IMR-90 (cell line): ENCODE data around the gene TTYH3. TPM values are rescaled to one million over a fixed set of nuclear protein-coding genes. Genes with fewer than 3 reads are reported as not detected.

Experiments used
- ATAC-seq: fragments of 200-7000 bp; cut with Tn5 transposase; 2 replicates; pipeline ENCODE4 v1.9.1; 2020; ENCODE audit warnings: low read depth, mild to moderate bottlenecking, moderate library complexity
- BruUV-seq: library from RNA; stranded (reverse); fragments of 400-500 nt; replicated peaks from 2 replicates; lab custom pipeline; 2021; lab: Mats Ljungman, UMichigan
- CTCF ChIA-PET: fragments of 300-600 bp; formaldehyde crosslinking; extraction: SDS; loops from one replicate; lab custom pipeline; 2021; ENCODE audit warnings: antibody characterized with exemption; lab: Yijun Ruan, JAX
- POLR2A ChIA-PET: fragments of 300-600 bp; sonication (Branson Sonifier 250); formaldehyde crosslinking; loops from one replicate; lab custom pipeline; 2022; ENCODE audit warnings: antibody characterized with exemption; ENCODE audit not compliant: unreplicated experiment; lab: Charles Lee
- DNase-seq: peaks from one replicate; pipeline ENCODE4 v3.0.0; 2013
- H2AFZ ChIP-seq: replicated peaks from 2 replicates; pipeline ENCODE3; 2013; ENCODE audit warnings: low read length, mild to moderate bottlenecking; ENCODE audit not compliant: poor library complexity
- H2AK5ac ChIP-seq: 2 replicates; pipeline ENCODE4 v1.6.1; 2013; ENCODE audit warnings: low read depth, low read length, inconsistent platforms
- H2AK9ac ChIP-seq: replicated peaks from 2 replicates; pipeline ENCODE3; 2013; ENCODE audit warnings: mild to moderate bottlenecking, low read depth, low read length, moderate library complexity; ENCODE audit not compliant: poor library complexity
- H2BK120ac ChIP-seq: 2 replicates; pipeline ENCODE4 v1.6.1; 2013; ENCODE audit warnings: low read depth, low read length, inconsistent platforms
- H2BK15ac ChIP-seq: 3 replicates; pipeline ENCODE4 v1.6.1; 2013; ENCODE audit warnings: low read depth, low read length, inconsistent platforms
- H2BK20ac ChIP-seq: 2 replicates; pipeline ENCODE4 v1.6.1; 2013; ENCODE audit warnings: low read depth, mild to moderate bottlenecking, inconsistent platforms, low read length, moderate library complexity
- H2BK5ac ChIP-seq: 2 replicates; pipeline ENCODE4 v1.6.1; 2013; ENCODE audit warnings: mild to moderate bottlenecking, low read depth, low read length, inconsistent platforms; ENCODE audit not compliant: poor library complexity, severe bottlenecking
- H3K14ac ChIP-seq: replicated peaks from 2 replicates; pipeline ENCODE4 v1.6.1; 2013; ENCODE audit warnings: low read depth, low read length, inconsistent platforms
- H3K18ac ChIP-seq: 2 replicates; pipeline ENCODE4 v1.6.1; 2013; ENCODE audit warnings: low read depth, low read length, control low read depth
- H3K23ac ChIP-seq: 2 replicates; pipeline ENCODE4 v1.6.1; 2013; ENCODE audit warnings: low read depth, low read length, inconsistent platforms
- H3K27ac ChIP-seq: 2 replicates; pipeline ENCODE4 v1.5.1; 2013; ENCODE audit warnings: mild to moderate bottlenecking, control low read depth, low read length; ENCODE audit not compliant: insufficient read depth
- H3K27me3 ChIP-seq: 2 replicates; pipeline ENCODE4 v1.6.1; 2013; ENCODE audit warnings: low read length; ENCODE audit not compliant: control insufficient read depth, insufficient read depth
- H3K36me3 ChIP-seq: 2 replicates; pipeline ENCODE4 v1.6.1; 2013; ENCODE audit warnings: low read length, mixed read lengths; ENCODE audit not compliant: control insufficient read depth, insufficient read depth
- H3K4ac ChIP-seq: 2 replicates; pipeline ENCODE4 v1.6.1; 2013; ENCODE audit warnings: low read depth, low read length, inconsistent platforms
- H3K4me1 ChIP-seq: 2 replicates; pipeline ENCODE4 v1.6.1; 2013; ENCODE audit warnings: low read length, mixed read lengths; ENCODE audit not compliant: control insufficient read depth, insufficient read depth
- H3K4me2 ChIP-seq: 2 replicates; pipeline ENCODE4 v1.6.1; 2013; ENCODE audit warnings: low read depth, mild to moderate bottlenecking, control low read depth, low read length, moderate library complexity
- H3K4me3 ChIP-seq: 2 replicates; pipeline ENCODE4 v1.5.1; 2013; ENCODE audit warnings: low read depth, mild to moderate bottlenecking, control low read depth, low read length, moderate library complexity; ENCODE audit not compliant: insufficient read depth
- H3K56ac ChIP-seq: 2 replicates; pipeline ENCODE4 v1.6.1; 2013; ENCODE audit warnings: low read length, inconsistent platforms; ENCODE audit not compliant: insufficient read depth; ENCODE audit errors: extremely low read depth
- H3K79me1 ChIP-seq, 2 experiments: 2 replicates each; pipeline ENCODE4 v1.6.1; 2013; ENCODE audit warnings: low read length in 2 of 2, inconsistent platforms in 1 of 2, low read depth in 1 of 2
- H3K9ac ChIP-seq: 2 replicates; pipeline ENCODE4 v1.6.1; 2013; ENCODE audit warnings: low read depth, low read length, control low read depth
- H3K9me1 ChIP-seq: 2 replicates; pipeline ENCODE4 v1.6.1; 2013; ENCODE audit warnings: low read length, inconsistent platforms; ENCODE audit not compliant: insufficient read depth
- H3K9me3 ChIP-seq: 2 replicates; pipeline ENCODE4 v1.6.1; 2013; ENCODE audit warnings: low read length; ENCODE audit not compliant: control insufficient read depth, insufficient read depth
- H4K20me1 ChIP-seq: 2 replicates; pipeline ENCODE4 v1.6.1; 2013; ENCODE audit warnings: low read length, inconsistent platforms; ENCODE audit not compliant: insufficient read depth
- H4K5ac ChIP-seq: 2 replicates; pipeline ENCODE4 v1.6.1; 2013; ENCODE audit warnings: mild to moderate bottlenecking, low read depth, low read length, control low read depth
- H4K8ac ChIP-seq, 2 experiments: 2 replicates each; pipeline ENCODE4 v1.6.1; 2013; ENCODE audit warnings: low read depth in 2 of 2, low read length in 2 of 2, control low read depth in 1 of 2, inconsistent platforms in 1 of 2
- H4K91ac ChIP-seq: 2 replicates; pipeline ENCODE4 v1.6.1; 2013; ENCODE audit warnings: low read depth, low read length, inconsistent platforms; ENCODE audit not compliant: insufficient read depth
- BHLHE40 ChIP-seq: fragments of 150-350 bp; IDR thresholded peaks from 2 replicates; pipeline ENCODE4 v1.6.1; 2016; ENCODE audit warnings: mild to moderate bottlenecking, low read depth, low read length
- CEBPB ChIP-seq: IDR thresholded peaks from 2 replicates; pipeline ENCODE4 v1.6.1; 2012; ENCODE audit warnings: low read depth, low read length, improper control_type of control experiment
- CHD1 ChIP-seq: IDR thresholded peaks from 2 replicates; pipeline ENCODE4 v1.6.1; 2012; ENCODE audit warnings: low read depth, low read length, improper control_type of control experiment
- CTCF ChIP-seq: conservative IDR thresholded peaks from 2 replicates; pipeline ENCODE4 v1.5.1; 2012; ENCODE audit warnings: mild to moderate bottlenecking, low read depth, low read length, improper control_type of control experiment
- ELK1 ChIP-seq: fragments of 150-350 bp; IDR thresholded peaks from 2 replicates; pipeline ENCODE4 v1.6.1; 2016; ENCODE audit warnings: low read depth, mild to moderate bottlenecking, low read length, moderate library complexity, borderline replicate concordance
- FOS ChIP-seq: fragments of 150-350 bp; IDR thresholded peaks from 2 replicates; pipeline ENCODE4 v1.6.1; 2016; ENCODE audit warnings: low read depth, low read length
- MAFK ChIP-seq: IDR thresholded peaks from 2 replicates; pipeline ENCODE4 v1.6.1; 2012; ENCODE audit warnings: low read depth, low read length, improper control_type of control experiment
- MAZ ChIP-seq: IDR thresholded peaks from 2 replicates; pipeline ENCODE4 v1.6.1; 2012; ENCODE audit warnings: low read depth, mild to moderate bottlenecking, low read length, improper control_type of control experiment, moderate library complexity, borderline replicate concordance
- NFE2L2 ChIP-seq: fragments of 150-350 bp; IDR thresholded peaks from 2 replicates; pipeline ENCODE4 v1.6.1; 2016; ENCODE audit warnings: low read depth, mild to moderate bottlenecking, low read length
- RAD21 ChIP-seq: IDR thresholded peaks from 2 replicates; pipeline ENCODE4 v1.6.1; 2012; ENCODE audit warnings: low read length, improper control_type of control experiment
- RCOR1 ChIP-seq: IDR thresholded peaks from 2 replicates; pipeline ENCODE4 v1.6.1; 2012; ENCODE audit warnings: mild to moderate bottlenecking, low read length, improper control_type of control experiment; ENCODE audit not compliant: insufficient replicate concordance
- SMC3 ChIP-seq: fragments of 150-350 bp; IDR thresholded peaks from 2 replicates; pipeline ENCODE4 v1.6.1; 2016; ENCODE audit warnings: low read depth, mild to moderate bottlenecking, antibody characterized with exemption, low read length, moderate library complexity
- WGBS, 2 experiments: methylation state at CpG; one replicate each; pipeline versions ENCODE4 v1.1.5 to v1.1.7; 2013; ENCODE audit warnings: missing lambda C conversion rate in 2 of 2; ENCODE audit not compliant: insufficient read length in 1 of 2; ENCODE audit errors: extremely low coverage in 2 of 2; 5-methylcytosine and 5-hydroxymethylcytosine counted together
- dilution Hi-C: fragments of 300-500 bp; cut with HindIII; formaldehyde crosslinking; loops from one replicate; pipeline ENCODE4 v1.14.3; 2018; ENCODE audit warnings: low sequenced_read_pairs; ENCODE audit not compliant: unreplicated experiment
- in situ Hi-C: fragments of 300-500 bp; cut with MboI; formaldehyde crosslinking; loops from 3 replicates; pipeline ENCODE4 v1.14.3; 2019; ENCODE audit warnings: low sequenced_read_pairs, inconsistent platforms, mixed read lengths
- intact Hi-C: fragments of 100-400 bp; cut with micrococcal nuclease; formaldehyde crosslinking; loops from 2 replicates; pipeline ENCODE4 v1.10.0; 2022
- polyA plus RNA-seq, 3 experiments: library from polyadenylated mRNA; depleted of rRNA; stranded (reverse); fragments of >200 nt; gene quantifications; 2 replicates each; pipeline ENCODE4 v1.2.3, GENCODE V29; 2012; ENCODE audit warnings: low replicate concordance in 1 of 3
- total RNA-seq: library from RNA; depleted of rRNA; stranded (reverse); fragments of >200 nt; gene quantifications from 2 replicates; pipeline ENCODE4 v1.2.3, GENCODE V29; 2012

Gene TTYH3
- total and polyA plus RNA-seq, 2 of the 4 experiments (the other 2 are of a cell fraction): 5.6 to 82.6 TPM

GRCh38 chr7:2641406-2642393 is 9.9 kb downstream of the TTYH3 start:
- H2BK5ac ChIP-seq: peak overlapping the region; percentile 81
- H4K91ac ChIP-seq: peak overlapping the region; percentile 15; the same call in 1 of the 2 replicates
- no peak overlapping the region for H3K23ac ChIP-seq
- 12% methylated on average over 17 of the region's 39 CpGs; no CpG with 5 or more reads in 1 of the 2 experiments for WGBS, 2 experiments
- peaks cover 56% of the 10 kb centered on the region for H3K4me1 ChIP-seq
- H3K18ac ChIP-seq: no peak overlapping the region
- ATAC-seq: peak; percentile 72
- H4K20me1 ChIP-seq: peaks cover 87% of the 10 kb centered on the region
- dilution Hi-C loops (no loop called here), intact Hi-C loops (loop anchor here (10.0 kb wide), 1 partner anchor 167 kb away; the partner anchor contains the start of gene GRIFIN), in situ Hi-C loops (no loop called here)
- H3K4ac ChIP-seq: peak overlapping the region; percentile 94
- H3K9ac ChIP-seq: 0 out of 2 replicates have a peak overlapping the region, but pooled peaks have one; percentile 36
- H3K14ac ChIP-seq: no peak overlapping the region; the same call in 1 of the 2 replicates
- H3K27me3 ChIP-seq: no peaks in the 10 kb centered on the region
- H2AK9ac ChIP-seq: peak overlapping the region; percentile 92
- peak overlapping the region in 1 of 2 experiments; percentile 71; a peak in 1 of 4 replicates for H4K8ac ChIP-seq
- peaks cover 30% of the 10 kb centered on the region; the same call in 1 of the 2 replicates for H3K9me1 ChIP-seq
- H3K4me3 ChIP-seq: no peak overlapping the region
- BruUV-seq: no TSS peak
- H3K9me3 ChIP-seq: no peaks in the 10 kb centered on the region
- peak overlapping the region; percentile 6; the same call in 1 of the 2 replicates for H3K56ac ChIP-seq
- H3K79me1 ChIP-seq: peaks cover 16 to 92% of the 10 kb centered on the region in 2 experiments; a peak in 3 of 4 replicates
- ChIA-PET POLR2A (no interaction called here), CTCF (interaction anchor here (0.7 kb wide), 1 partner anchor 145 kb away, joined by 6 read pairs; no protein-coding TSS in a partner anchor)
- no peak overlapping the region for H4K5ac ChIP-seq
- H2BK120ac ChIP-seq: peak overlapping the region; percentile 41; the same call in 1 of the 2 replicates
- H2AFZ ChIP-seq: peak overlapping the region; percentile 67
- no peak overlapping the region for H2BK20ac ChIP-seq
- H3K36me3 ChIP-seq: peaks cover 2% of the 10 kb centered on the region; the same call in 1 of the 2 replicates
- peak; percentile 97 for DNase-seq
- no peak overlapping the region for H2BK15ac ChIP-seq
- peak overlapping the region; percentile 80 for H3K27ac ChIP-seq
- peak overlapping the region; percentile 88 for H2AK5ac ChIP-seq
- peak overlapping the region; percentile 2; the same call in 1 of the 2 replicates for H3K4me2 ChIP-seq
- TF ChIP-seq ELK1 (no peak), RAD21 (no peak), NFE2L2 (peak; percentile 32; the same call in 1 of the 2 replicates), MAZ (peak; percentile 96), RCOR1 (peak; percentile 97), CHD1 (0 out of 2 replicates have a peak, but pooled peaks have one; percentile 37), FOS (peak; percentile 13; the same call in 1 of the 2 replicates), CTCF (no peak), CEBPB (peak; percentile 72), MAFK (peak; percentile 79), BHLHE40 (peak; percentile 94), SMC3 (no peak)
